Psoas muscle (tissue), 8 donors: Measurements from ENCODE around the gene CARD11. TPM values are rescaled to one million over a fixed set of nuclear protein-coding genes. Genes with fewer than 3 reads are reported as not detected.

ENCODE experiments used
- ATAC-seq, 4 donors: fragments of 200-7000 bp; cut with Tn5 transposase; one replicate each; pipeline ENCODE4 v1.9.1; 2020; ENCODE audit warnings: moderate library complexity in 3 of 4, mild to moderate bottlenecking in 2 of 4
- DNase-seq, 2 donors: peaks; one replicate each; pipeline ENCODE4 v3.0.0-alpha.2; 2020
- H3K27ac ChIP-seq: fragments of 200-600 bp; one replicate; pipeline ENCODE4 v1.8.0; 2022
- H3K27me3 ChIP-seq, 3 donors: fragments of 200-600 bp in 1 of 3; one replicate each; pipeline versions ENCODE4 v1.6.1 to v1.8.0; 2013 to 2022; ENCODE audit warnings: low read length in 2 of 3, mild to moderate bottlenecking in 2 of 3, moderate library complexity in 1 of 3; ENCODE audit not compliant: insufficient read depth in 3 of 3
- H3K36me3 ChIP-seq, 2 donors: fragments of 200-600 bp in 1 of 2; one replicate each; pipeline versions ENCODE4 v1.6.1 to v1.8.0; 2013 to 2022; ENCODE audit warnings: low read depth in 1 of 2, mild to moderate bottlenecking in 1 of 2, moderate library complexity in 1 of 2; ENCODE audit not compliant: insufficient read depth in 1 of 2
- H3K4me1 ChIP-seq: fragments of 200-600 bp; one replicate; pipeline ENCODE4 v1.8.0; 2022
- H3K4me3 ChIP-seq: fragments of 200-600 bp; one replicate; pipeline ENCODE4 v1.8.0; 2022; ENCODE audit warnings: mild to moderate bottlenecking
- H3K9me3 ChIP-seq: fragments of 200-600 bp; one replicate; pipeline ENCODE4 v1.8.0; 2022
- WGBS, 3 donors: extraction: QIAGEN DNeasy Blood & Tissue Kit; methylation state at CpG; one replicate each; pipeline versions ENCODE4 v1.1.6 to v1.1.7; 2013; 5-methylcytosine and 5-hydroxymethylcytosine counted together
- intact Hi-C, 2 donors: fragments of 100-400 bp; cut with DNase I; formaldehyde crosslinking; loops; one replicate each; pipeline versions ENCODE4 v1.11.0 to v1.14.2; 2022
- polyA plus RNA-seq, 3 donors: library from polyadenylated mRNA; stranded (reverse); fragments of 200-250 nt; gene quantifications; one replicate each; pipeline ENCODE4 v1.2.3, GENCODE V29; 2013
- total RNA-seq, 4 donors: library from RNA; stranded (reverse); fragmentation: NEBNext Ultra II Directional in 2 of 4; extraction: Animal tissue kit (Norgen Biotek cat#: 25700) in 2 of 4; gene quantifications; one replicate each; pipeline versions ENCODE4 v1.2.1 to v1.2.4, GENCODE V29; 2021 to 2023
- TF ChIP-seq, protein P1 (sequence below): fragments of 200-600 bp; IDR thresholded peaks from one replicate; pipeline ENCODE4 v1.8.0; 2022; ENCODE audit warnings: antibody characterized with exemption
- donor health status: healthy with polysubstance abuse.
- donor health status: DM: no; HTN: no; CAD: no; lungs with moderate emphysema.
- donor health status: Bipolar disorder and iron deficiency.
- donor health status: healthy.
- donor health status: DM: yes; HTN: yes; CAD: no.
- donor health status: DM: no; HTN: no; CAD: no.
- donor health status: DM: no; HTN: no; CAD: no.
- donor health status: DM: yes; HTN: yes; CAD: no.

Gene CARD11
- total and polyA plus RNA-seq, 7 donors = 0.08 to 0.84 (median 0.39) TPM

DNA sequence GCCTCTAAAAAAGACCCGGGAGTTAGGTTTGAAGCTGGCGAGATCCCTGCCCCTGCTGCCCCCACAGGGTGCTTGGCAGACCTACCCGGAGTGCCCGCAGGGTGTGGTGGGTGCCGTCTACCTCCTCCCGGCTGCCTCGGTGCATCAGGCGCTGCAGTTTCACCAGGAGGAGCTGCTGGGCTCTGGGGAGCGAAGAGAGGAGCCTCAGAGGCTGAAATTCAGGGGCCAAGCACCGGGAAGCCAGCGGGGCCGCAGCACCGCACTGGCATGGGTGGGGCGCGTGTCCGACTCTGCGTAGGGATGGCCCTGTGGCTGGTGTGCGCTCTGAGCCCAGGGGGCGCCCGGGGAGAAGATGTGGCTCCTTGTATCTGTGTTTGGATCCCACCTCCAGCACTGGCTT lies 125.3 kb downstream of the CARD11 start:
- ATAC-seq = no peak
- TF ChIP-seq, protein P1, sequence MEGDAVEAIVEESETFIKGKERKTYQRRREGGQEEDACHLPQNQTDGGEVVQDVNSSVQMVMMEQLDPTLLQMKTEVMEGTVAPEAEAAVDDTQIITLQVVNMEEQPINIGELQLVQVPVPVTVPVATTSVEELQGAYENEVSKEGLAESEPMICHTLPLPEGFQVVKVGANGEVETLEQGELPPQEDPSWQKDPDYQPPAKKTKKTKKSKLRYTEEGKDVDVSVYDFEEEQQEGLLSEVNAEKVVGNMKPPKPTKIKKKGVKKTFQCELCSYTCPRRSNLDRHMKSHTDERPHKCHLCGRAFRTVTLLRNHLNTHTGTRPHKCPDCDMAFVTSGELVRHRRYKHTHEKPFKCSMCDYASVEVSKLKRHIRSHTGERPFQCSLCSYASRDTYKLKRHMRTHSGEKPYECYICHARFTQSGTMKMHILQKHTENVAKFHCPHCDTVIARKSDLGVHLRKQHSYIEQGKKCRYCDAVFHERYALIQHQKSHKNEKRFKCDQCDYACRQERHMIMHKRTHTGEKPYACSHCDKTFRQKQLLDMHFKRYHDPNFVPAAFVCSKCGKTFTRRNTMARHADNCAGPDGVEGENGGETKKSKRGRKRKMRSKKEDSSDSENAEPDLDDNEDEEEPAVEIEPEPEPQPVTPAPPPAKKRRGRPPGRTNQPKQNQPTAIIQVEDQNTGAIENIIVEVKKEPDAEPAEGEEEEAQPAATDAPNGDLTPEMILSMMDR = no peak
- no peaks in the 10 kb centered on the region for H3K9me3 ChIP-seq
- H3K36me3 ChIP-seq = no peaks in the 10 kb centered on the region
- no peak overlapping the region for H3K27ac ChIP-seq
- H3K27me3 ChIP-seq = peaks cover 0 to 21% (median 16%) of the 10 kb centered on the region in 3 donors
- DNase-seq = no peak
- no peaks in the 10 kb centered on the region for H3K4me1 ChIP-seq
- intact Hi-C loops = no loop called here
- H3K4me3 ChIP-seq = no peak overlapping the region
- 88 to 89% (median 89%) methylated on average over 16 to 20 of the region's 20 CpGs for WGBS, 3 donors

DNA sequence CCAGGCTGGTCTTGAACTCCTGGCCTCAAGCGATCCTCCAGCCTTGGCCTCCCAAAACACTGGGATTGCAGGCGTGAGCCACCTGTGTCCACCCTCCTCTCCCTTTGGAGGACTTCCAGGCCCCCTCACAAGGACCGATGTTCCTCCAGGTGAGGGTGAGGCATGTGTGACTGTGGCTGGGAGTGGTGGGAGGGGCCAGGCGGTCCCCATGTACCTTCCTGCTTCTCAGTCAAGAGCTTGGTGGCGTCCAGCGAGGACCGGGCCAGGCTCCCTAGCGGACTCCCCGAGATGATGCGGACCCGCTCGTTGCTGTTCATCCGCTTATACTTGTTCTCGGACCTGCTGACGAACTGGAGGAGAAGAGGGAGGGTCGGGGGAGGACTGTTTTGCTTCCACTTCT lies 128.6 kb downstream of the CARD11 start:
- no peaks in the 10 kb centered on the region for H3K36me3 ChIP-seq
- no peak overlapping the region for H3K4me3 ChIP-seq
- H3K27me3 ChIP-seq = peaks cover 0 to 17% (median 16%) of the 10 kb centered on the region in 3 donors
- no peaks in the 10 kb centered on the region for H3K4me1 ChIP-seq
- intact Hi-C loops = no loop called here
- H3K27ac ChIP-seq = no peak overlapping the region
- DNase-seq (no peak), ATAC-seq (no peak)
- TF ChIP-seq, protein P1 = no peak
- WGBS, 3 donors = 79 to 87% (median 81%) methylated on average over 16 of the region's 16 CpGs
- no peaks in the 10 kb centered on the region for H3K9me3 ChIP-seq

- intact Hi-C loops = no loop called here
- ATAC-seq (no peak), DNase-seq (no peak)
- TF ChIP-seq, protein P1 = no peak
- Histone ChIP-seq H3K27ac (no peak overlapping the region), H3K9me3 (no peaks in the 10 kb centered on the region), H3K27me3 (peaks cover 0 to 15% (median 12%) of the 10 kb centered on the region in 3 donors), H3K4me3 (no peak overlapping the region), H3K36me3 (no peaks in the 10 kb centered on the region), H3K4me1 (no peaks in the 10 kb centered on the region)
- 63 to 71% (median 64%) methylated on average over 24 to 26 of the region's 26 CpGs for WGBS, 3 donors
Measured at GRCh38 chr7:2913760-2914387, 129.8 kb downstream of the CARD11 start.

DNA sequence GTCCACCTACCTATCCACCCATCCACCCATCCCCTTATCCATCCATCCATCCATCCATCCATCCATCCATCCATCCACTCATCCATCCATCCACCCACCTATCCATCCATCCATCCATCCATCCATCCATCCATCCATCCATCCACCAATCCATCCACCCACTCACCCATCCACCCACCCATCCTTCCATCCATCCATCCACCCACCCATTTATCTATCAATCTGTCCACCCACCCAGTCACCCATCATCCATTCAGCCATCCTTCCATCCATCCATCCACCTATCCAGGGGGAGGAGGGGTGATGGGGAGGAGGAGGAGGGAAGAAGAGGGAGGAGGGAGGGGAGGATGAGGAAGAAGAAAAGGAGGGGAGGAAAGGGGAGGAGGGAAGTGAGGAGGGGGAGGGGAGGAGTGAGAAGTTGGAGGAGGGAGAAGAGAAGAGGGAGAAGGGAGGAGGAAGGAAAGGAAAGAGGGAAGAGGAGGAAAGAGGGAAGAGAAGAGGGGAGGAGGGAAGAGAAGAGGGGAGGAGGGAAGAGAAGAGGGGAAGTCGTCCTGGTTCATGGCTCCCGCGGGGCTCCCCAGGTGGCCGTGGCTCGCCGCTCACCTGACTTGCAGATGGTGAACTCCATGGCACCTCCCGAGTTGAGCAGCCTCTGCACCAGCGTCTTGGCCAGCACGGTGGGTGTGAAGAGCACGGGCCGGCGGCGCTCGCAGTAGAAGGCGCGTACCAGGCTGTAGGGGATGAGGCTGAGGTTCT lies 130.8 kb downstream of the CARD11 start:
- H3K9me3 ChIP-seq = no peaks in the 10 kb centered on the region
- H3K4me3 ChIP-seq = no peak overlapping the region
- WGBS, 3 donors = 79 to 84% (median 79%) methylated on average over 15 to 16 of the region's 16 CpGs
- DNase-seq (no peak), ATAC-seq (no peak)
- H3K4me1 ChIP-seq = no peaks in the 10 kb centered on the region
- peaks cover 0 to 12% (median 10%) of the 10 kb centered on the region in 3 donors for H3K27me3 ChIP-seq
- intact Hi-C loops = no loop called here
- no peaks in the 10 kb centered on the region for H3K36me3 ChIP-seq
- TF ChIP-seq, protein P1 = no peak
- no peak overlapping the region for H3K27ac ChIP-seq
